CD14-positive monocyte (primary cell): ENCODE measurements around the gene LAMA4. TPM values are rescaled to one million over a fixed set of nuclear protein-coding genes. Genes with fewer than 3 reads are reported as not detected.

Source experiments
- DNase-seq, 3 donors: peaks; one replicate each; pipeline ENCODE4 v3.0.0-alpha.2; 2011 to 2022
- H2AFZ ChIP-seq: 2 replicates; pipeline ENCODE4 v1.6.0; 2012; ENCODE audit warnings: mild to moderate bottlenecking, low read depth, low read length, inconsistent platforms; ENCODE audit not compliant: insufficient read depth, poor library complexity, severe bottlenecking
- H3K27ac ChIP-seq, 2 donors: 1 replicate in 1 of 2; 2 replicates in 1 of 2; pipeline ENCODE4 v1.5.1; 2012 to 2013; ENCODE audit warnings: low read length in 2 of 2, control low read depth in 1 of 2, inconsistent platforms in 1 of 2, low read depth in 1 of 2, mild to moderate bottlenecking in 1 of 2
- H3K27me3 ChIP-seq, 2 donors: one replicate each; pipeline versions ENCODE4 v1.6.0 to v1.6.1; 2011 to 2013; ENCODE audit warnings: low read length in 2 of 2; ENCODE audit not compliant: control insufficient read depth in 2 of 2, insufficient read depth in 2 of 2
- H3K36me3 ChIP-seq, 2 donors: replicated peaks in 1 of 2; 1 replicate in 1 of 2; 2 replicates in 1 of 2; pipeline versions ENCODE4 v1.5.1 to v1.6.1; 2012 to 2013; ENCODE audit warnings: low read length in 2 of 2, control low read depth in 1 of 2, inconsistent platforms in 1 of 2, mild to moderate bottlenecking in 1 of 2; ENCODE audit not compliant: insufficient read depth in 2 of 2, control insufficient read depth in 1 of 2
- H3K4me1 ChIP-seq, 2 donors: 1 replicate in 1 of 2; 2 replicates in 1 of 2; pipeline versions ENCODE4 v1.5.1 to v1.6.1; 2012 to 2013; ENCODE audit warnings: low read length in 2 of 2, control low read depth in 1 of 2, inconsistent platforms in 1 of 2, mild to moderate bottlenecking in 1 of 2, moderate library complexity in 1 of 2; ENCODE audit not compliant: insufficient read depth in 2 of 2, control insufficient read depth in 1 of 2
- H3K4me2 ChIP-seq: replicated peaks from 2 replicates; pipeline ENCODE3; 2012; ENCODE audit warnings: low read length, moderate library complexity, mild to moderate bottlenecking; ENCODE audit not compliant: poor library complexity, severe bottlenecking; ENCODE audit errors: extremely low read depth
- H3K4me3 ChIP-seq, 3 experiments: fragments of 200-600 bp in 1 of 3; sonication (generic) in 1 of 3; replicated peaks in 1 of 3; 1 replicate in 2 of 3; 2 replicates in 1 of 3; pipeline ENCODE4 v1.5.1; 2011 to 2013; ENCODE audit warnings: low read length in 3 of 3, mild to moderate bottlenecking in 3 of 3, control low read depth in 2 of 3, low read depth in 2 of 3, inconsistent platforms in 1 of 3, moderate library complexity in 1 of 3
- H3K79me2 ChIP-seq: 2 replicates; pipeline ENCODE4 v1.6.0; 2012; ENCODE audit warnings: mild to moderate bottlenecking, control low read depth, inconsistent platforms, low read length, moderate library complexity; ENCODE audit not compliant: insufficient read depth
- H3K9ac ChIP-seq: 2 replicates; pipeline ENCODE4 v1.6.0; 2017; ENCODE audit warnings: low read length, mild to moderate bottlenecking; ENCODE audit not compliant: insufficient read depth, poor library complexity, severe bottlenecking
- H3K9me3 ChIP-seq, 2 donors: replicated peaks in 1 of 2; 1 replicate in 1 of 2; 2 replicates in 1 of 2; pipeline versions ENCODE4 v1.5.1 to v1.6.1; 2012 to 2013; ENCODE audit warnings: low read length in 2 of 2, control low read depth in 1 of 2; ENCODE audit not compliant: control insufficient read depth in 1 of 2, insufficient read depth in 1 of 2
- H4K20me1 ChIP-seq: 2 replicates; pipeline ENCODE4 v1.6.0; 2012; ENCODE audit warnings: mild to moderate bottlenecking, low read length, control low read depth, moderate library complexity; ENCODE audit not compliant: insufficient read depth
- H3K27ac Mint-ChIP-seq, 7 donors: one replicate each; pipeline ENCODE4 v1.8.0; 2020; ENCODE audit warnings: mild to moderate bottlenecking in 7 of 7, mixed read lengths in 7 of 7, moderate library complexity in 6 of 7, inconsistent platforms in 2 of 7
- H3K27me3 Mint-ChIP-seq, 3 donors: one replicate each; pipeline ENCODE4 v1.8.0; 2021 to 2022; ENCODE audit warnings: low read depth in 3 of 3, mild to moderate bottlenecking in 3 of 3, mixed read lengths in 3 of 3, moderate library complexity in 3 of 3, inconsistent platforms in 1 of 3
- H3K36me3 Mint-ChIP-seq, 2 donors: one replicate each; pipeline ENCODE4 v1.8.0; 2020; ENCODE audit warnings: mixed read lengths in 2 of 2, inconsistent platforms in 1 of 2, mild to moderate bottlenecking in 1 of 2
- H3K4me1 Mint-ChIP-seq: one replicate; pipeline ENCODE4 v1.8.0; 2020; ENCODE audit warnings: mild to moderate bottlenecking, mixed read lengths
- H3K4me3 Mint-ChIP-seq, 2 donors: one replicate each; pipeline ENCODE4 v1.8.0; 2020; ENCODE audit warnings: mild to moderate bottlenecking in 2 of 2, mixed read lengths in 2 of 2, moderate library complexity in 1 of 2
- H3K9me3 Mint-ChIP-seq, 7 donors: one replicate each; pipeline ENCODE4 v1.8.0; 2020 to 2022; ENCODE audit warnings: mixed read lengths in 7 of 7, mild to moderate bottlenecking in 6 of 7, moderate library complexity in 6 of 7, inconsistent platforms in 2 of 7
- CTCF ChIP-seq: fragments of 200-600 bp; IDR thresholded peaks from one replicate; pipeline ENCODE4 v1.8.0; 2022; ENCODE audit warnings: antibody characterized with exemption, mild to moderate bottlenecking
- WGBS: methylation state at CpG from one replicate; pipeline ENCODE4 v1.1.5; 2013; ENCODE audit warnings: missing lambda C conversion rate; ENCODE audit not compliant: insufficient coverage; 5-methylcytosine and 5-hydroxymethylcytosine counted together
- intact Hi-C, 2 donors: fragments of 100-400 bp; cut with micrococcal nuclease; formaldehyde crosslinking; loops; one replicate each; pipeline versions ENCODE4 v1.15.0 to v1.15.1; 2023
- polyA plus RNA-seq, 3 donors: library from polyadenylated mRNA; depleted of rRNA in 1 of 3; unstranded in 2 of 3; stranded (reverse) in 1 of 3; fragments of 300-500 nt in 2 of 3; fragments of >200 nt in 1 of 3; fragmentation: Illumina TruSeq in 2 of 3; gene quantifications; 1 replicate in 2 of 3; 2 replicates in 1 of 3; pipeline ENCODE4 v1.2.3, GENCODE V29; 2012 to 2021

The LAMA4 gene
- polyA plus RNA-seq, 3 donors = not detected

DNA sequence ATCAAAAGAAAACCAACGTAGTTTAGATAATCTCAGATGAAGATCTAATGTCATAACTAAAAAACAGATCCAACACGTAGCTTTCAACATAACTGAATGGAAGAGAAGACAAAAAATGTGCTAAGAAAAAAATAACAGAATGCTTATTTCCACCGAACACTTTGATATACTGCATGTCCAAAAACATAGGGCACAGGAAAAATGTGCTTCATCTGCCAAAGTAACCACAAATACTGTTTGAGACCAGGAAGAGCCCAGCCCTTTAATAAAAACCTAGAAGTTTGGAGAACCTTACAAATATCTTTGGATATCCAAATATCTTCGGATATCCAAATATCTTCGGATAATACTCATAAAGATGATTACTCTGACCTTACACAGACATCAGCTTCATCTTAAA is 19.8 kb downstream of the LAMA4 start:
- no peaks in the 10 kb centered on the region for H3K79me2 ChIP-seq
- H3K4me1 Mint-ChIP-seq = peaks cover 8% of the 10 kb centered on the region
- H3K4me2 ChIP-seq = no peak overlapping the region
- H3K4me1 ChIP-seq = no peaks in the 10 kb centered on the region
- no peak for DNase-seq
- H3K27me3 Mint-ChIP-seq = peaks cover 0 to 2% (median 2%) of the 10 kb centered on the region in 3 donors
- no peak overlapping the region for H3K4me3 Mint-ChIP-seq
- H3K9me3 ChIP-seq = no peaks in the 10 kb centered on the region
- no peak overlapping the region for H3K27ac Mint-ChIP-seq
- no CpG with 5 or more reads among the region's 5 CpGs for WGBS
- H3K36me3 ChIP-seq = no peaks in the 10 kb centered on the region
- H3K27ac ChIP-seq = no peak overlapping the region
- H3K9me3 Mint-ChIP-seq = peaks cover 0 to 2% (median 0%) of the 10 kb centered on the region in 7 donors
- intact Hi-C loops = no loop called here
- H3K4me3 ChIP-seq = no peak overlapping the region
- H3K36me3 Mint-ChIP-seq = no peaks in the 10 kb centered on the region
- H3K27me3 ChIP-seq = no peaks in the 10 kb centered on the region
- TF ChIP-seq CTCF = no peak
- no peaks in the 10 kb centered on the region for H4K20me1 ChIP-seq
- no peak overlapping the region for H3K9ac ChIP-seq
- no peak overlapping the region for H2AFZ ChIP-seq

- Histone ChIP-seq H3K9ac (no peak overlapping the region), H3K27me3 (no peaks in the 10 kb centered on the region), H3K4me1 (no peaks in the 10 kb centered on the region), H3K27ac (no peak overlapping the region), H3K36me3 (no peaks in the 10 kb centered on the region), H3K79me2 (no peaks in the 10 kb centered on the region), H3K4me2 (no peak overlapping the region), H4K20me1 (no peaks in the 10 kb centered on the region), H3K9me3 (no peaks in the 10 kb centered on the region), H3K4me3 (no peak overlapping the region), H2AFZ (no peak overlapping the region)
- no peak for DNase-seq
- no CpG with 5 or more reads among the region's 3 CpGs for WGBS
- intact Hi-C loops = no loop called here
- H3K4me1 Mint-ChIP-seq = peaks cover 8% of the 10 kb centered on the region
- H3K36me3 Mint-ChIP-seq = no peaks in the 10 kb centered on the region
- no peak overlapping the region for H3K27ac Mint-ChIP-seq
- H3K27me3 Mint-ChIP-seq = peaks cover 0 to 2% (median 2%) of the 10 kb centered on the region in 3 donors
- no peak overlapping the region for H3K4me3 Mint-ChIP-seq
- no peak for TF ChIP-seq CTCF
- H3K9me3 Mint-ChIP-seq = peaks cover 0 to 2% (median 0%) of the 10 kb centered on the region in 7 donors
Measured at GRCh38 chr6:112233847-112234246, 20.5 kb downstream of the LAMA4 start.
